Measurements from ENCODE around the gene IKZF1. TPM values are rescaled to one million over a fixed set of nuclear protein-coding genes. Genes with fewer than 3 reads are reported as not detected.

Gene IKZF1
- total RNA-seq = 124 TPM
- polyA plus RNA-seq = 99.0 TPM
- long read RNA-seq, donor 1, full-length matches to known transcripts = 2 of 2 reads
- long read RNA-seq, donor 1, partial matches to known transcripts = 0 of 2 reads
- long read RNA-seq, donor 1, other reads (novel, unspliced or antisense) = 0 of 2 reads
- long read RNA-seq, donor 2 = 0 reads
- long read RNA-seq, donor 3, full-length matches to known transcripts = 11 of 84 reads
- long read RNA-seq, donor 3, partial matches to known transcripts = 73 of 84 reads
- long read RNA-seq, donor 3, other reads (novel, unspliced or antisense) = 0 of 84 reads
- long read RNA-seq, donor 4, full-length matches to known transcripts = 5 of 5 reads
- long read RNA-seq, donor 4, partial matches to known transcripts = 0 of 5 reads
- long read RNA-seq, donor 4, other reads (novel, unspliced or antisense) = 0 of 5 reads
- long read RNA-seq, donor 5, full-length matches to known transcripts = 6 of 86 reads
- long read RNA-seq, donor 5, partial matches to known transcripts = 73 of 86 reads
- long read RNA-seq, donor 5, other reads (novel, unspliced or antisense) = 7 of 86 reads
- long read RNA-seq, donor 6, full-length matches to known transcripts = 7 of 7 reads
- long read RNA-seq, donor 6, partial matches to known transcripts = 0 of 7 reads
- long read RNA-seq, donor 6, other reads (novel, unspliced or antisense) = 0 of 7 reads
- long read RNA-seq, donor 7, full-length matches to known transcripts = 7 of 33 reads
- long read RNA-seq, donor 7, partial matches to known transcripts = 26 of 33 reads
- long read RNA-seq, donor 7, other reads (novel, unspliced or antisense) = 0 of 33 reads
- long read RNA-seq, donor 8, full-length matches to known transcripts = 8 of 8 reads
- long read RNA-seq, donor 8, partial matches to known transcripts = 0 of 8 reads
- long read RNA-seq, donor 8, other reads (novel, unspliced or antisense) = 0 of 8 reads
- long read RNA-seq, donor 9, full-length matches to known transcripts = 13 of 20 reads
- long read RNA-seq, donor 9, partial matches to known transcripts = 7 of 20 reads
- long read RNA-seq, donor 9, other reads (novel, unspliced or antisense) = 0 of 20 reads
- long read RNA-seq, donor 10, full-length matches to known transcripts = 9 of 18 reads
- long read RNA-seq, donor 10, partial matches to known transcripts = 0 of 18 reads
- long read RNA-seq, donor 10, other reads (novel, unspliced or antisense) = 9 of 18 reads

DNA sequence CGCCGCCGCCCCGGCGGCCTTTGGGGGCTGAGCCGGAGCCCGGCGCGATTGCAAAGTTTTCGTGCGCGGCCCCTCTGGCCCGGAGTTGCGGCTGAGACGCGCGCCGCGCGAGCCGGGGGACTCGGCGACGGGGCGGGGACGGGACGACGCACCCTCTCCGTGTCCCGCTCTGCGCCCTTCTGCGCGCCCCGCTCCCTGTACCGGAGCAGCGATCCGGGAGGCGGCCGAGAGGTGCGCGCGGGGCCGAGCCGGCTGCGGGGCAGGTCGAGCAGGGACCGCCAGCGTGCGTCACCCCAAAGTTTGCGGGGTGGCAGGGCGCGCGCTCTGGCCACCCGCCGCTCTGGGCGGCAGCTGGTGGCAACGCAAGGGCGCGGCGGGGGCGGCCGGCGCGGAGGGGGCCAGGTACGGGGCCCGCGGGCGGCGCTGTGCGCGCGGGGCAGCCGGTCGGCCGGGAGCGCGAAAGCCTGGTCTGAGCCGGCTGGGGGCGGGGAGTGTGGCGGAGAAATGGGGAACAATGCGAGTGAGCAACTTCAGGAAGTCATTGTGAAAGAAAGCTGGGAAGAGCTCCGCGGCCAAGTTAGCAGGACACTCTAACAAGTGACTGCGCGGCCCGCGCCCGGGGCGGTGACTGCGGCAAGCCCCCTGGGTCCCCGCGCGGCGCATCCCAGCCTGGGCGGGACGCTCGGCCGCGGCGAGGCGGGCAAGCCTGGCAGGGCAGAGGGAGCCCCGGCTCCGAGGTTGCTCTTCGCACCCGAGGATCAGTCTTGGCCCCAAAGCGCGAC lies at the start of gene IKZF1:
IKZF1 (plus strand) TSS at position 588 of the 782 bp plus-strand sequence. CDS start 14,346 bp downstream, outside the sequence.
- no peaks in the 10 kb centered on the region for H3K9me3 ChIP-seq (ENCODE audit: control insufficient read depth in 2 of 2, insufficient read depth in 1 of 2, low read length in 1 of 2)
- peaks cover 0 to 7% of the 10 kb centered on the region in 2 donors for H3K27me3 ChIP-seq (ENCODE audit: control insufficient read depth in 2 of 2, insufficient read depth in 1 of 2, low read length in 1 of 2)
- H3K4me1 ChIP-seq (ENCODE audit: control insufficient read depth in 2 of 2, insufficient read depth in 2 of 2, low read length in 2 of 2) = peaks cover 12 to 31% of the 10 kb centered on the region in 2 donors
- H3K27ac ChIP-seq (ENCODE audit: low read depth in 1 of 2, low read length in 1 of 2) = peak within 1 kb of the TSS; percentile 88 to 99
- H3K4me3 ChIP-seq (ENCODE audit: low read length in 2 of 2) = peak within 1 kb of the TSS; percentile 58 to 91
- H3K36me3 ChIP-seq (ENCODE audit: control insufficient read depth in 2 of 2, insufficient read depth in 2 of 2, low read length in 1 of 2) = peaks cover 3 to 4% of the 10 kb centered on the region in 2 donors
- peak in 5 of 9 donors; percentile 43 to 78 (median 58) for DNase-seq (ENCODE audit: low read depth in 6 of 9, low spot score in 9 of 9)
- under 1% methylated on average over 107 of the region's 107 CpGs for WGBS

GRCh38 chr7:50261593-50261992 lies 42.9 kb upstream of the IKZF1 start:
- Histone ChIP-seq H3K27ac (ENCODE audit: low read depth in 1 of 2, low read length in 1 of 2) (peak overlapping the region; percentile 42 to 53), H3K36me3 (ENCODE audit: control insufficient read depth in 2 of 2, insufficient read depth in 2 of 2, low read length in 1 of 2) (no peaks in the 10 kb centered on the region), H3K4me3 (ENCODE audit: low read length in 2 of 2) (no peak overlapping the region), H3K9me3 (ENCODE audit: control insufficient read depth in 2 of 2, insufficient read depth in 1 of 2, low read length in 1 of 2) (no peaks in the 10 kb centered on the region), H3K4me1 (ENCODE audit: control insufficient read depth in 2 of 2, insufficient read depth in 2 of 2, low read length in 2 of 2) (peaks cover 36 to 51% of the 10 kb centered on the region in 2 donors), H3K27me3 (ENCODE audit: control insufficient read depth in 2 of 2, insufficient read depth in 1 of 2, low read length in 1 of 2) (no peaks in the 10 kb centered on the region)
- DNase-seq (ENCODE audit: low read depth in 6 of 9, low spot score in 9 of 9) = no peak
- 70% methylated on average over 1 of the region's 1 CpG for WGBS

- Histone ChIP-seq H3K27ac (ENCODE audit: low read depth in 1 of 2, low read length in 1 of 2) (peak overlapping the region; percentile 49 to 53), H3K9me3 (ENCODE audit: control insufficient read depth in 2 of 2, insufficient read depth in 1 of 2, low read length in 1 of 2) (no peaks in the 10 kb centered on the region), H3K36me3 (ENCODE audit: control insufficient read depth in 2 of 2, insufficient read depth in 2 of 2, low read length in 1 of 2) (no peaks in the 10 kb centered on the region), H3K27me3 (ENCODE audit: control insufficient read depth in 2 of 2, insufficient read depth in 1 of 2, low read length in 1 of 2) (no peaks in the 10 kb centered on the region), H3K4me3 (ENCODE audit: low read length in 2 of 2) (no peak overlapping the region), H3K4me1 (ENCODE audit: control insufficient read depth in 2 of 2, insufficient read depth in 2 of 2, low read length in 2 of 2) (peaks cover 42 to 59% of the 10 kb centered on the region in 2 donors)
- DNase-seq (ENCODE audit: low read depth in 6 of 9, low spot score in 9 of 9) = no peak
- 77% methylated on average over 2 of the region's 2 CpGs for WGBS
Observed at GRCh38 chr7:50262446-50262845, 42.1 kb upstream of the IKZF1 start.

DNA sequence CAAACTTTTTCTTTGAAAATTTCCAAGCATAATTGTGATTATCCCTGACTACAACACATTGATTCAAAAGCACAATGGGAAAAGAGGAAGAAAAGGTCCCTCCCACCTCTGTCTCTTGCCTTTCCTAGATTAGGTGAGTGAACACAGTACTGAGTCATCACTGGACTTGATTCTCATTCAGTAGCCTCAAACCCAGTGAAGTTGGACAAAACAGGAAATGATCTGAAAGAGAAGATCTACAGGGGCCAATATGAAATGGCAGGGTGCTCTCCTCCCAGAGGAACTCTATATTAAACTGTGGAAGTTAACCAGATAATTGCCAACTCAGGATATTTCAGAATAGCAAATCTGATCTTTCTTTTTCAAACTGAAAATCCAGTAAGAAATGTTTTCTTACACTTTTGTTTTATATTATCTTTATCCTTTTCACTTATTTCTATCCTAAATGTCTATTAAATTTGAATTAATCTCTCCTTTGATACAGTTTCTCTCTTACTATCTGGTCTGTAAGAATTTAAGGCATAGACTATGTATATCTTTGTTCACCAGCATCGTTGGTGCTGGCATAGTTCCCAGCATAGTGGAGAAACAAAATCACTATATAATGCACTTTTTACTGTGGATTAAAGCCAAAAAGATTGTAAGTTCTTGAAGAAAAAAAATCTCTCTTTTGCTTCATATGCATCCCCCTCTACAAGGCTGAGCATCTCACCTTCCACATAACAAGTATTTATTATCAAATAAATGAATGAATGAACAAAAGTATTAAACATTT lies 41.4 kb upstream of the IKZF1 start:
- Histone ChIP-seq H3K9me3 (ENCODE audit: control insufficient read depth in 2 of 2, insufficient read depth in 1 of 2, low read length in 1 of 2) (no peaks in the 10 kb centered on the region), H3K27me3 (ENCODE audit: control insufficient read depth in 2 of 2, insufficient read depth in 1 of 2, low read length in 1 of 2) (no peaks in the 10 kb centered on the region), H3K4me3 (ENCODE audit: low read length in 2 of 2) (no peak overlapping the region), H3K4me1 (ENCODE audit: control insufficient read depth in 2 of 2, insufficient read depth in 2 of 2, low read length in 2 of 2) (peaks cover 48 to 66% of the 10 kb centered on the region in 2 donors), H3K36me3 (ENCODE audit: control insufficient read depth in 2 of 2, insufficient read depth in 2 of 2, low read length in 1 of 2) (no peaks in the 10 kb centered on the region), H3K27ac (ENCODE audit: low read depth in 1 of 2, low read length in 1 of 2) (no peak overlapping the region)
- WGBS = 0% methylated on average over 1 of the region's 1 CpG
- DNase-seq (ENCODE audit: low read depth in 6 of 9, low spot score in 9 of 9) = no peak

GRCh38 chr7:50264908-50265307 lies 39.6 kb upstream of the IKZF1 start:
- Histone ChIP-seq H3K9me3 (ENCODE audit: control insufficient read depth in 2 of 2, insufficient read depth in 1 of 2, low read length in 1 of 2) (no peaks in the 10 kb centered on the region), H3K27ac (ENCODE audit: low read depth in 1 of 2, low read length in 1 of 2) (peak overlapping the region; percentile 68 to 98), H3K4me3 (ENCODE audit: low read length in 2 of 2) (no peak overlapping the region), H3K4me1 (ENCODE audit: control insufficient read depth in 2 of 2, insufficient read depth in 2 of 2, low read length in 2 of 2) (peaks cover 67 to 84% of the 10 kb centered on the region in 2 donors), H3K36me3 (ENCODE audit: control insufficient read depth in 2 of 2, insufficient read depth in 2 of 2, low read length in 1 of 2) (no peaks in the 10 kb centered on the region), H3K27me3 (ENCODE audit: control insufficient read depth in 2 of 2, insufficient read depth in 1 of 2, low read length in 1 of 2) (no peaks in the 10 kb centered on the region)
- WGBS = 35% methylated on average over 3 of the region's 3 CpGs
- DNase-seq (ENCODE audit: low read depth in 6 of 9, low spot score in 9 of 9) = peak in 1 of 9 donors; percentile 46

- DNase-seq (ENCODE audit: low read depth in 6 of 9, low spot score in 9 of 9) = peak in 3 of 9 donors; percentile 41 to 67 (median 43)
- Histone ChIP-seq H3K4me1 (ENCODE audit: control insufficient read depth in 2 of 2, insufficient read depth in 2 of 2, low read length in 2 of 2) (peaks cover 73 to 91% of the 10 kb centered on the region in 2 donors), H3K9me3 (ENCODE audit: control insufficient read depth in 2 of 2, insufficient read depth in 1 of 2, low read length in 1 of 2) (peaks cover 0 to 5% of the 10 kb centered on the region in 2 donors), H3K27me3 (ENCODE audit: control insufficient read depth in 2 of 2, insufficient read depth in 1 of 2, low read length in 1 of 2) (no peaks in the 10 kb centered on the region), H3K27ac (ENCODE audit: low read depth in 1 of 2, low read length in 1 of 2) (peak overlapping the region; percentile 97 to 98), H3K4me3 (ENCODE audit: low read length in 2 of 2) (peak overlapping the region; percentile 20 to 24), H3K36me3 (ENCODE audit: control insufficient read depth in 2 of 2, insufficient read depth in 2 of 2, low read length in 1 of 2) (peaks cover 0 to 4% of the 10 kb centered on the region in 2 donors)
- 19% methylated on average over 6 of the region's 6 CpGs for WGBS
Observed at GRCh38 chr7:50265968-50266634, 38.4 kb upstream of the IKZF1 start.

DNA sequence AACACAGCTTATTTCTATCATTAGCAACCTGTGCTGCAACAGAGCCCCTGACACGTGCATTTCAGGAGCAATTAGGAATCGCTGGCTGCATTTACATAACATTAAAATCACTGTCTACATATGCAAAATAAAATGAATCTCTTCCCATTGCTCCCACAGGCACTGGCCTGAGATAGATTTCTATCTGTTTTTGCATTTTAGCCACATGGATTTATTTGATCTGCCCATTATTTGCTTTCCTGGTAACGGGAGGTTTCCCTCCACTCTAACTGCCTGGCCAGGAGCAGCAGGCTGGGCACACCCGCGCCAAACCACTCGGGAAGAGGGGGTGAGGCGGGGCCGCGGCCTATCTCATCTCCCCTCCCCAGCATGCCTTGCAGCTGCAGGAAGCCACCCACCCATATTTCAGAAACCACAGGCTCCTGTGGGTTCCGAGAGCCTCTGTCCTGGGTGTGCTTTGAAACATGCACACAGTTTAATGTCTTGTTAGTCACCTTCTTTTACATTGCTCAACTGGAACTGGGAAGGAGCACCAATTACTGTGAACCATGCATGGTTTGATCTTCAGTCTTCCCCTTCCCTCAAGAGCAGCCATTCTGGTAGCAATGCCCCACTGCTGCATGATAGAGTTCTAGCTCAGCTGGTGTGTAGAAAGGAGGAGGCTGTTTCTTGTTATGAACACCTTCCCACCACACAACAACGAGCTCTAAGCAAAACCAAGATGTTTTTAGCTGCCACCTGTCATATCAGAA lies 37.7 kb upstream of the IKZF1 start:
- peaks cover 0 to 5% of the 10 kb centered on the region in 2 donors for H3K9me3 ChIP-seq (ENCODE audit: control insufficient read depth in 2 of 2, insufficient read depth in 1 of 2, low read length in 1 of 2)
- WGBS = 4% methylated on average over 11 of the region's 11 CpGs
- DNase-seq (ENCODE audit: low read depth in 6 of 9, low spot score in 9 of 9) = peak; percentile 76 to 96 (median 87)
- peak overlapping the region; percentile 20 to 24 for H3K4me3 ChIP-seq (ENCODE audit: low read length in 2 of 2)
- no peaks in the 10 kb centered on the region for H3K27me3 ChIP-seq (ENCODE audit: control insufficient read depth in 2 of 2, insufficient read depth in 1 of 2, low read length in 1 of 2)
- H3K27ac ChIP-seq (ENCODE audit: low read depth in 1 of 2, low read length in 1 of 2) = peak overlapping the region; percentile 97 to 98
- peaks cover 70 to 86% of the 10 kb centered on the region in 2 donors for H3K4me1 ChIP-seq (ENCODE audit: control insufficient read depth in 2 of 2, insufficient read depth in 2 of 2, low read length in 2 of 2)
- peaks cover 0 to 4% of the 10 kb centered on the region in 2 donors for H3K36me3 ChIP-seq (ENCODE audit: control insufficient read depth in 2 of 2, insufficient read depth in 2 of 2, low read length in 1 of 2)

Measured in thymus (tissue), 14 donors.